Sciatic nerve (tissue), 2 donors: ENCODE data around the gene SLCO6A1. TPM values are rescaled to one million over a fixed set of nuclear protein-coding genes. Genes with fewer than 3 reads are reported as not detected.

Source experiments
- ATAC-seq: fragments of 200-7000 bp; cut with Tn5 transposase; one replicate; pipeline ENCODE4 v1.9.1; 2020; ENCODE audit warnings: mild to moderate bottlenecking, moderate library complexity
- DNase-seq: peaks from one replicate; pipeline ENCODE4 v3.0.0-alpha.2; 2020; ENCODE audit warnings: low spot score
- intact Hi-C: fragments of 100-400 bp; cut with DNase I; formaldehyde crosslinking; loops from one replicate; pipeline ENCODE4 v1.14.2; 2022
- total RNA-seq: library from RNA; stranded (reverse); fragmentation: NEBNext Ultra II Directional; extraction: Animal tissue kit (Norgen Biotek cat#: 25700); gene quantifications from one replicate; pipeline ENCODE4 v1.2.1, GENCODE V29; 2021
- donor health status: DM: no; HTN: no; CAD: no.
- donor health status: DM: no; HTN: no; CAD: no.

SLCO6A1 gene
- total RNA-seq, 1 donor from 2014 or later: not detected

GRCh38 chr5:102481054-102481715 is 17.6 kb downstream of the SLCO6A1 start:
- ATAC-seq (no peak), DNase-seq (no peak)
- intact Hi-C loops: no loop called here

DNA sequence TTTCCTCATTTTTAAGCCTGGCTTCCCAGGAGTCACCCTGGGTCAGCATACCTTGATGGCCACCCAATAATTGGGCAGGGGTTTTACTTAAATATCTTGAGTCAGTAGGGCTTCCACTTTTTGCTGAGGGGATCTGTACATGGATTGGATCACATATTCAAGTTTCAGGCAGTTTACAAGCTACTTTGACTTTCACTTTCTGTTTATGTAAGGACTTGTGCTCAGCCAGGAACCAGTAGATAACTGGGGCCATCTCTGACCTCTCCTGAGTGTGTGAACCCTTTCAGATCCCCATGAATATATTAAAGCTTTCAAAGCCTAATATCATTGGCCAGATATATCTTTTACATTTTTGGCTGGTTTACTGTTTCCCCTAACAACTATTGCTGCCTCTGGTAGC is 45.1 kb downstream of the SLCO6A1 start:
- ATAC-seq: no peak
- no peak for DNase-seq
- intact Hi-C loops: no loop called here

GRCh38 chr5:102451082-102451481 is 47.7 kb downstream of the SLCO6A1 start:
- intact Hi-C loops: no loop called here
- no peak for DNase-seq
- ATAC-seq: no peak

- ATAC-seq (no peak), DNase-seq (no peak)
- intact Hi-C loops: no loop called here
Measured at GRCh38 chr5:102450313-102450990, 48.3 kb downstream of the SLCO6A1 start.

- intact Hi-C loops: no loop called here
- no peak for DNase-seq
- no peak for ATAC-seq
Measured at GRCh38 chr5:102433473-102433872, 65.3 kb downstream of the SLCO6A1 start.

GRCh38 chr5:102421647-102422046 is 77.2 kb downstream of the SLCO6A1 start:
- ATAC-seq: no peak
- intact Hi-C loops: no loop called here
- no peak for DNase-seq

DNA sequence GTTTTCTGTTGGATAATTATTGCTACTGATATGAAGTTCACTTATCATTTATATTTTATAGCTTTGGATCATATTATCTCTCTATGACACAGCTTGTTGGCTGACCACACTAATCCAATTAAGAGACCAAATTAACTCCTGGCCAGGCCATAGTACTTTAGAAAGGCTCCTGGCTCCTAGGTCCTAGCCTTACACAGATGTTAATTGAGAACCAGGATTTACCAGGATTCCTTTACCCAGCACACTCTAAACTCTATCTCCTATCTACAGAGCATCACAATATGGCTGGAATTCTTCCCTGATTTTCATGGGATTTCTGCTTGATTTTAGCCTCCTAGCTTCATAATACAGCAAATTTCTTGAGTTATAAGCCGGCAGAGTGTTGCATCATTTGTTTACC is 80.3 kb downstream of the SLCO6A1 start:
- DNase-seq: no peak
- intact Hi-C loops: no loop called here
- no peak for ATAC-seq

GRCh38 chr5:102414448-102414847 is 84.4 kb downstream of the SLCO6A1 start:
- no peak for ATAC-seq
- intact Hi-C loops: no loop called here

GRCh38 chr5:102388235-102388634 is 110.6 kb downstream of the SLCO6A1 start:
- no peak for DNase-seq
- intact Hi-C loops: no loop called here
- ATAC-seq: no peak

More at GRCh38 chr5:102414448-102414847, 84.4 kb downstream of the SLCO6A1 start:
- no peak for DNase-seq

DNA sequence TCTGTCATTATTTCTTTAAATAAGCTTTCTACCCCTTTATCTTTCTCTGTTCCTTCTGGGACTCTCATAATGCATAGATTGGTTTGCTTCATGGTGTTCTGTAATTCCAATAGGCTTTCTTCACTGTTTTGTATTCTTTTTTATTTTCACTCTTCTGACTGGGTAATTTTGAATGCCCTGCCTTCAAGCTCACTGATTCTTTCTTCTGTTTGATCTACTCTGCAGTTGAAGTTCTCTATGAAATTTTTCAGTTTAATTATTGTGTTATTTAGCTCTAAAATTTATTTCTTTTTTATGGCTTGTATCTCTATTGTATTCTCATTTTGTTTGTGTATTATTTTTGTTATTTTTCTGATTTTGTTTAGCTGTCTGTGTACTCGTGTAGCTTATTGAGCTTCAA is 113.4 kb downstream of the SLCO6A1 start:
- ATAC-seq (no peak), DNase-seq (no peak)
- intact Hi-C loops: no loop called here

GRCh38 chr5:102380174-102380573 is 118.6 kb downstream of the SLCO6A1 start:
- DNase-seq: no peak
- no peak for ATAC-seq
- intact Hi-C loops: no loop called here

DNA sequence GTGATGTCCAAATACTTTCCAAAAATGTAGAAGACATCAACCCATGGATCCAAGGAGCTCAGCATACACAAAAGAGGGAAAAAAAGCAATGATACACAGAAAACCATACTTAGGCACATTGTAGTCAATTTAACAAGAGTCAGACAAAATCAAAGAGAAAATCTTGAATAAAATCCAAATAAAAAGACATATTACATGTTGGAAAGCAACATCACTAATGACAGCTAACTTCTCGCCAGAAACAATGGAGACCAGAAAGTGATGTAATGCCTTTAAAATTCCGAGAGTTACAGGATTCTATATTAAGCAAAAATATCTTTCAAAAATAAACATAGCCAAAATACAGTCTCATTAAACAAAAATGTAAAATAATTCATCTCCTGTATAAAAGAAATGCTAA is 122.9 kb downstream of the SLCO6A1 start:
- intact Hi-C loops: no loop called here
- DNase-seq: no peak
- ATAC-seq: no peak

DNA sequence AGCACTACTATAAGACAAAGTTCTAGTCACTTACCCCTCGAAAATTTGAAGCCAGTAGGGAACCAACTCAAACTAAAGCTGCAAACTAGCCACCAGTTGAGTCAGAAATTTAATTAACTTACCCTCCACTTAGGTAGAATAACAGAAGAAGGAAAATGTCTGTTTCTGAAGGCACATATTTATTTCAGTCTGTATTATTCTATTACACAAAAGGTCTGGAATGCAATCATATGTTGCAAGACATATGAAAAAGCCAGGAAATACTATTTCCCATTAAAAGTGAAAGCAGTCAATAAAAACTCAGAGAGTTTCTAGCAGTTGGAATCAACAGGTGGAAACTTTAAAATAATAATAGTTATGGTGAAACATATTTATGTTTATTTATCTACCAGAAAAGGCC is 123.5 kb downstream of the SLCO6A1 start:
- ATAC-seq (no peak), DNase-seq (no peak)
- intact Hi-C loops: no loop called here

GRCh38 chr5:102368392-102368791 is 130.4 kb downstream of the SLCO6A1 start:
- intact Hi-C loops: no loop called here
- DNase-seq: no peak
- no peak for ATAC-seq

- no peak for ATAC-seq
- DNase-seq: no peak
- intact Hi-C loops: no loop called here
Measured at GRCh38 chr5:102341681-102342288, 157.0 kb downstream of the SLCO6A1 start.

GRCh38 chr5:102324714-102325113 is 174.1 kb downstream of the SLCO6A1 start:
- no peak for DNase-seq
- no peak for ATAC-seq
- intact Hi-C loops: no loop called here

Other genes with a start within 250 kb of the SLCO6A1 start
- gene SLCO4C1, start 202.7 kb downstream of the SLCO6A1 start, total RNA-seq: 0.36 TPM